NK-92 treated with Interleukin-12 subunit alpha and Interleukin-12 subunit beta, amount 100 ng/mL, for 24 hours (cell line): Measurements from ENCODE around the gene NAP1L4.

Experiments
- DNase-seq: peaks from one replicate; lab custom pipeline; 2025; lab: John Stamatoyannopoulos, UW

NAP1L4 gene

GRCh38 chr11:2992234-2992996 lies at the start of gene NAP1L4:
NAP1L4 (minus strand) TSS chr11:2992329; CDS start chr11:2979220, 13,109 bp downstream.
- DNase-seq, result peak; percentile 96

- DNase-seq, result no peak
Measured at GRCh38 chr11:3040881-3041280, 48.8 kb upstream of the NAP1L4 start.

GRCh38 chr11:3037945-3038271 lies 45.8 kb upstream of the NAP1L4 start:
- DNase-seq, result no peak

GRCh38 chr11:3037040-3037944 lies 45.2 kb upstream of the NAP1L4 start:
- DNase-seq, result no peak

GRCh38 chr11:3036419-3036818 lies 44.3 kb upstream of the NAP1L4 start:
- DNase-seq, result no peak

GRCh38 chr11:3035333-3035732 lies 43.2 kb upstream of the NAP1L4 start:
- no peak for DNase-seq

GRCh38 chr11:3030289-3031070 lies 38.4 kb upstream of the NAP1L4 start:
- no peak for DNase-seq

- no peak for DNase-seq
Measured at GRCh38 chr11:3028813-3029212, 36.7 kb upstream of the NAP1L4 start.

- no peak for DNase-seq
Measured at GRCh38 chr11:3026803-3027202, 34.7 kb upstream of the NAP1L4 start.

- DNase-seq, result no peak
Measured at GRCh38 chr11:3022982-3023381, 30.9 kb upstream of the NAP1L4 start.

GRCh38 chr11:3022300-3022967 lies 30.3 kb upstream of the NAP1L4 start:
- no peak for DNase-seq

- no peak for DNase-seq
Measured at GRCh38 chr11:3021125-3021524, 29.0 kb upstream of the NAP1L4 start.

GRCh38 chr11:3020011-3020410 lies 27.9 kb upstream of the NAP1L4 start:
- DNase-seq, result no peak

GRCh38 chr11:3018596-3018995 lies 26.5 kb upstream of the NAP1L4 start:
- DNase-seq, result no peak

- no peak for DNase-seq
Measured at GRCh38 chr11:3016861-3017260, 24.7 kb upstream of the NAP1L4 start.

GRCh38 chr11:3015796-3016195 lies 23.7 kb upstream of the NAP1L4 start:
- DNase-seq, result no peak

GRCh38 chr11:3014943-3015342 lies 22.8 kb upstream of the NAP1L4 start:
- DNase-seq, result no peak

- DNase-seq, result no peak
Measured at GRCh38 chr11:3014057-3014938, 22.2 kb upstream of the NAP1L4 start.

GRCh38 chr11:3011891-3012885 lies 20.1 kb upstream of the NAP1L4 start:
- no peak for DNase-seq
